ENCODE data around the gene RNF220.

DNA sequence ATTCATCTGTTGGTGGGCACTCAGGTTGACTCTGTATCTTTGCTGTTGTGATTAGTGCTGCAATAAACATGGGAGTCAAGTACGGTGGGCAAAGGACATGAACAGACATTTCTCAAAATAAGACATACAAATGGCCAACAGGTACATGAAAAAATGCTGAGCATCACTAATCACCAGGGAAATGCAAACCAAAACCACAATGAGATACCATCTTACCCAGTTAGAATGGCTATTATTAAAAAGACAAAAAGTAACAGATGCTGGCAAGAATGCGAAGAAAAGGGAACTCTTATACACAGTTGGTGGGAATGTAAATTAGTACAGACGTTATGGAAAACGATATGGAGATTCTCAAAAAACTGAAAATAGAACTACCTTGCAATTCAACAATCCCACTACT, 170.3 kb downstream of the RNF220 start:
- no peak for TF ChIP-seq RAD21 (IDR thresholded peaks at IDR 0.05; ENCODE audit: low read length)
- no peak for TF ChIP-seq MXI1 (IDR thresholded peaks at IDR 0.05; ENCODE audit: borderline replicate concordance, low read depth, low read length)
